ENCODE data around the gene TLR2. TPM values are rescaled to one million over a fixed set of nuclear protein-coding genes. Genes with fewer than 3 reads are reported as not detected.

TLR2 gene
- total RNA-seq, 1 donor from 2014 or later, result 0.28 TPM

- no peak for TF ChIP-seq CTCF (conservative IDR thresholded peaks at IDR 0.05)
- no peak for DNase-seq (ENCODE audit: low read depth, low spot score)
- H3K36me3 Mint-ChIP-seq (ENCODE audit: low read depth), result peaks cover 25% of the 10 kb centered on the region
- H3K4me3 Mint-ChIP-seq, result no peak overlapping the region
- H3K9me3 Mint-ChIP-seq, result peaks cover 3% of the 10 kb centered on the region
- peaks cover 17% of the 10 kb centered on the region for H3K4me1 Mint-ChIP-seq
- H3K27ac Mint-ChIP-seq (ENCODE audit: unreplicated experiment), result no peak overlapping the region
- no peaks in the 10 kb centered on the region for H3K27me3 Mint-ChIP-seq (ENCODE audit: low read depth)
These were observed 45.1 kb upstream of the TLR2 start for GRCh38 chr4:153638999-153639398.

DNA sequence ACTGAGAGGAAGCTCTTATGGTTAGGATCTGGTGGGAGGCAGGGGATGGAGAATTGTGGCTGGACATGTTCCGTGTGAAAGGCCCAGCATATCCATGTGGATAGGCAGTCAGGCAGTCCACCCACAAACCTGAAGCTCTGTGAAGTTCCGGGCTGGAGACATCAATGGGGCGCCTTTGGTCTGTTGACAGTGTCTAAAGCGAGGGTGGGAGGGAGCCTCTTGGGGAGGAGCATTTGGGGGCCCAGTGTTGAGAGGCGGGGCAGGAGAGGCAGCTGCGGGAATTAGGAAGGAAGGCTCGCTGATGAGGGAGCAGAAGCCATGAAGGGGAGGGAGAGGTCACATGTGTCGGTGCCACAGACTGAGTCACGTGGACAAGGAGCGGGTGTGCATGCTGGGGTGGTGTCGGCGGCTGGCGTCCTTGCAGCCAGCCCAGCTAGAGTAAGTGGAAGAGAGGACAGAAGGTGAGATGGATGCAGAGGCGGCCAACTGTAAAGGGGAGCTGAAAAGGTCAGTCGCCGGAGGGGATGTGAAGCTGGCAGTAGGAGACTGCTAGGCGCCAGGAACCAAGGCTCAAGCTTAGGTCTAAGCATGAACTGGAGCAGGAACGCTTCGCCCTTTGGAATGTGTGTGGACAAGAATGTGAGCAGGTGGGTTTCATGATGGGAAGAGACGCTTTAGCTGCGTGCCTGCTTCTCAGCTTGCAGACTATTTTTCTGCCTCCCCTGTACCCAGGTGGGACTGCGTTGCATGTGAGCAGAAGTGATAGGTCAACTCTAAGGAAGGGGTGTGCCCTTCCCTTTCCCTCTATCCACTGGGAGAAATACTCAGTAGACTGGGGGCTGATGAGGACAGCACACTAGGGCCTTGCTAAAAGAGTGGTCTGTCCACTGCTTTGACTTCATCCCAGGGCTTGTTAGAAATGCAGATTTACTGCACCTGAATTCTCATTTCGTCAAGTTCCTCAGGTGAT lies 44.0 kb upstream of the TLR2 start:
- no peak for DNase-seq (ENCODE audit: low read depth, low spot score)
- TF ChIP-seq CTCF (conservative IDR thresholded peaks at IDR 0.05), result no peak
- Mint-ChIP-seq H3K36me3 (ENCODE audit: low read depth) (peaks cover 17% of the 10 kb centered on the region), H3K9me3 (no peaks in the 10 kb centered on the region), H3K27ac (ENCODE audit: unreplicated experiment) (no peak overlapping the region), H3K4me1 (peaks cover 12% of the 10 kb centered on the region), H3K27me3 (ENCODE audit: low read depth) (no peaks in the 10 kb centered on the region), H3K4me3 (no peak overlapping the region)

- peaks cover 12% of the 10 kb centered on the region for H3K4me1 Mint-ChIP-seq
- H3K36me3 Mint-ChIP-seq (ENCODE audit: low read depth), result peaks cover 7% of the 10 kb centered on the region
- H3K27ac Mint-ChIP-seq (ENCODE audit: unreplicated experiment), result no peak overlapping the region
- H3K4me3 Mint-ChIP-seq, result no peak overlapping the region
- no peak for TF ChIP-seq CTCF (conservative IDR thresholded peaks at IDR 0.05)
- DNase-seq (ENCODE audit: low read depth, low spot score), result no peak
- H3K9me3 Mint-ChIP-seq, result no peaks in the 10 kb centered on the region
- H3K27me3 Mint-ChIP-seq (ENCODE audit: low read depth), result no peaks in the 10 kb centered on the region
These were observed 42.5 kb upstream of the TLR2 start for GRCh38 chr4:153641532-153641931.

DNA sequence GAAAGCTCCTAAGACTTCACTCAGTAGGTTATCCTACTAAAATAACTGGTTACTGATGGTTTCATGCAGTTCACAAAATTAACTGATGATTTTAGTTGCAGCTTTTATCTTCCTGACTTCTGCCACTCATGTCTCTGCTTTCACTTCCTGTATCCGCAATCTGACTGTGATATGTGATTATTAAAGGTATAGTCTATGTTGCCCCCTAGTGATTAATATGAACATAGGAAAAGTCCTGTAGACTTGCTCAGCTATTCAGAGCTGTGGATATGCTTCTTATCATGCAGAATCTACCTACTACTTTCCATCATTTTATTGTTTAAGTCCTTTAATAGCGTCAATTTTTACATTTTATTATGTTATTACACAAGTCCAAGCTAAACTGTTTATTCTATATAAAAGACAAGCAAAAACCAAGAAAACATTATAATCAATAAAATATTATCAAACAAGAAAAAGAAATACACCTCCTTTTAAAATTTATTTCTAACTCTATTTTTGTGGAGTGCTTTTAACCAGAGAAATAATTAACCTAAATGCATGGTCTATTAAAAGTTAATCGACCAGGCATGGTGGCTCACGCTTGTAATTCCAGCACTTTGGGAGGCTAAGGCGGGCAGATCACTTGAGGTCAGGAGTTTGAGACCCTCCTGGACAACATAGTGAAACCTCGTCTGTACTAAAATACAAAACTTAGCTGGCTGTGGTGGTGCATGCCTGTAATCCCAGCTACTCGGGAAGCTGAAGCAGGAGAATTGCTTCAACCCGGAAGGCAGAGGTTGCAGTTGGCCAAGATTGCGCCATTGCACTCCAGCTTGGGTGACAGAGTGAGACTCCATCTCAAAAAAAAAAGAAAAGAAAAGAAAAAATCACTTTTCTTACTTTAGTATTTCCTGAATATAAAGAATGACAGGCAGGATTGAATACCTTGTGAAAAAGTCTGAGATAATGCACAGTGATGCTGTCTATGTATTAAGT lies 40.4 kb upstream of the TLR2 start:
- DNase-seq (ENCODE audit: low read depth, low spot score), result no peak
- no peak overlapping the region for H3K4me3 Mint-ChIP-seq
- H3K4me1 Mint-ChIP-seq, result peaks cover 12% of the 10 kb centered on the region
- peaks cover 2% of the 10 kb centered on the region for H3K36me3 Mint-ChIP-seq (ENCODE audit: low read depth)
- H3K27ac Mint-ChIP-seq (ENCODE audit: unreplicated experiment), result no peak overlapping the region
- TF ChIP-seq CTCF (conservative IDR thresholded peaks at IDR 0.05), result peak; percentile 70
- no peaks in the 10 kb centered on the region for H3K9me3 Mint-ChIP-seq
- H3K27me3 Mint-ChIP-seq (ENCODE audit: low read depth), result no peaks in the 10 kb centered on the region

GRCh38 chr4:153645183-153645582 lies 38.9 kb upstream of the TLR2 start:
- H3K27ac Mint-ChIP-seq (ENCODE audit: unreplicated experiment), result no peak overlapping the region
- TF ChIP-seq CTCF (conservative IDR thresholded peaks at IDR 0.05), result peak; percentile 45
- no peaks in the 10 kb centered on the region for H3K27me3 Mint-ChIP-seq (ENCODE audit: low read depth)
- H3K36me3 Mint-ChIP-seq (ENCODE audit: low read depth), result peaks cover 2% of the 10 kb centered on the region
- no peak for DNase-seq (ENCODE audit: low read depth, low spot score)
- H3K4me3 Mint-ChIP-seq, result no peak overlapping the region
- H3K9me3 Mint-ChIP-seq, result no peaks in the 10 kb centered on the region
- H3K4me1 Mint-ChIP-seq, result peaks cover 8% of the 10 kb centered on the region

All from neural crest cell (in vitro differentiated cells).